SIG-M5 treated with dmso at 0.1 percent for 504 hours (cell line): Measurements from ENCODE around the gene HMGCL.
A peak's percentile ranks its signal among the peaks of the same experiment; 100 is the strongest.
"Not testable (repeated sequence)": the region's sequence is repeated elsewhere in the genome, so short reads cannot be mapped to it uniquely, and the experiment has no call there.

Source experiments
- DNase-seq: peaks from one replicate; lab custom pipeline; 2025; ENCODE audit not compliant: unreplicated experiment; lab: John Stamatoyannopoulos, UW

HMGCL gene

GRCh38 chr1:23825076-23825761, at the start of gene HMGCL:
HMGCL (minus strand) TSS chr1:23825429; CDS start chr1:23825415, 14 bp downstream.
- DNase-seq = peak; percentile 84

- DNase-seq = no peak
These were observed 47.2 kb upstream of the HMGCL start for GRCh38 chr1:23872421-23872820.

DNA sequence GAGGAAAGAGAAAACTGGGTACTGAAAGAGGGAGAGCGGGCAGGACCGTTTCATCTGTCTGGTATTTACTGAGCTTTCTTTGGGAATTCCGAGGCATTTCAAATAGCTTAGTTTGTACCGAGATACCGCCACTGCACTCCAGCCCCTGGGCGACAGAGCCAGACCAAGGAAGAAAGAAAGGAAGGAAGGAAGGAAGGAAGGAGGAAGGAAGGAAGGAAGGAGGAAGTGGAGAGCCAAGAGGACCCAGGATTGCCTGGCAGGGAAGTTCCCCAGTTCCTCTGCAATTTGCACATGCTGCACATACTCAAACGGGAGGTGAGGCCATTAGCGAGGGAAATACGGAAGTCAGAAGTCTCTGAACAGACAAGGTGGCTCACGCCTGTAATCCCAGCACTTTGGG, 43.8 kb upstream of the HMGCL start:
- no peak for DNase-seq

- no peak for DNase-seq
These were observed 43.4 kb upstream of the HMGCL start for GRCh38 chr1:23868557-23869016.

GRCh38 chr1:23867895-23868556, 42.8 kb upstream of the HMGCL start, which contains the start of gene FUCA1:
FUCA1 (minus strand) TSS chr1:23868290; CDS start chr1:23868286, 4 bp downstream.
- DNase-seq = peak; percentile 84

GRCh38 chr1:23867542-23867894, 42.3 kb upstream of the HMGCL start:
- DNase-seq = no peak

- DNase-seq = no peak
These were observed 40.3 kb upstream of the HMGCL start for GRCh38 chr1:23865543-23865930.

GRCh38 chr1:23864801-23865542, 39.7 kb upstream of the HMGCL start:
- no peak for DNase-seq

- no peak for DNase-seq
These were observed 37.4 kb upstream of the HMGCL start for GRCh38 chr1:23862640-23863039.

DNA sequence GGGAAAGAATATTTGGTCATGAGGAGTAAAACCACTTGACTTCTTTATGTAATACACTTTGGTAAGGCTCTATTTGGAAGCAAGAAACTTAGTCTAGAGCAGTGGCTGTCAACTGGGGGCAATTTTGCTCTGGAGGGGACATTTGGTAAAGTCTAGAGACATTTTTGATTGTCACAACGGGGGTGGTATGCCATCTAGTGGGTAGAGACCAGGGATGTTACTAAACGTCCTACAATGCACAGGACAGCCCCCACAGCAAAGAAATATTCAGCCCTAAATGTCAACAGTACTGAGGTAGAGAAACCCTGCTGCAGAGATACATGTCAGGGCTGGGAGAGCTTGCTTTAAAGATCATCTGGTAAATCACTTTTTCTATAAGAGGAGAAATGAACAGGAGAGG, 29.3 kb upstream of the HMGCL start:
- DNase-seq = no peak

GRCh38 chr1:23853124-23853523, 27.9 kb upstream of the HMGCL start:
- DNase-seq = not testable (repeated sequence)

- not testable (repeated sequence) for DNase-seq
These were observed 26.2 kb upstream of the HMGCL start for GRCh38 chr1:23851406-23851805.

DNA sequence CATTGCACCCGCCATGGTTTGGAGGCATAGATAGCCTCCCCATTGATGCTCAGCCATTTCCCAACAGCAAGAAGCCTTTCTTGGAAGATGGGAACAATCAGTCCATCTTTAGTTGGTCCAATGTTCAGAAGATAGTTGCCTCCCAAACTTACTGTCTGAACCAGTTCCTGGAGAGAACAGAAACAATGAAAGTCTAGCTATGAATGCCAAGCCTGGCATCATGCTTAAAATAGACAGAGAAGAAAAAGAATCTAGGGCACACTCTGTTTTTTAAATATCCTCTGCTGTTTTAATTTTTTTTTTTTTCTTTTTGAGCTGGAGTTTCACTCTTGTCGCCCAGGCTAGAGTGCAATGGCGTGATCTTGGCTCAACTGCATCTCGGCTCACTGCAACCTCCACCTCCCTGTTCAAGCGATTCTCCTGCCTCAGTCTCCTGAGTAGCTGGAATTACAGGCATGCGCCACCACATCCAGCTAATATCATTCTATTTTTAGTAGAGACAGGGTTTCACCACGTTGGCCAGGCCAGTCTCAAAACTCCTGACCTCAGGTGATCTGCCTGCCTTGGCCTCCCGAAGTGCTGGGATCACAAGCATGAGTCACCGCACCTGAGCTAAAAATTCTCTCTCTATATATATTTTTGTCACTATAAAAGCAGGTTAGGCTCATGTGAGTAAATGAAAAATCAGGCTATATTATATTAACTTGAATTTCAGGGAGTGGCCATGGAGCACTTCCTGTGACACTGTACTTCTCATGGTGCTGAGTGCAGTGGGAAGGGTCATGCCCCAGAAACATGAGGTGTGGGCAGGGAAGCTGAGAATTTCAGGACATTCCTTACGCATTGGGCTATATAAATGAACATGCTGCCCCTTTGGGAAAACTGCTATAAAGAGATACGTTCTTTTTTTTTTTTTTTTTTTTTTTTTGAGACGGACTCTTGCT, 23.7 kb upstream of the HMGCL start:
- DNase-seq = no peak

- DNase-seq = not testable (repeated sequence)
These were observed 22.4 kb upstream of the HMGCL start for GRCh38 chr1:23847482-23848095.

DNA sequence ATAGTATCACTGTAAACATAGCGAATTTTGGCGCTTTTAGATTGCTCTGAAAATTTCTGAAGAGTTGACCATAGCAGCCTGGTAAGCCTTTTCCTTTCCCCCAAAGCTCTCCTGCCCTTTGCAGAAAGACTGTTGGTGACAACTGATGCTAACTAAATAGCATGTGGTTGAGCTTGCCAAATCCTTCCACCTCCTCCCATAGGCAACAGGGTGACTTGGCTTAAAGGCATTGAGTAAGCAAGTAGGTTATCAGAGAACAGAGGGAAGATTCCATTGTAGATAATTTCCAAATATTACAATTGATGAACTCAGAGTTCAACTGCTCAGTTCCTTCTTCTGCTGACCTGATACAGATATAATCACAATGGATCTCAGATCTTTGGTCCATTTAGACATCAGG, 19.9 kb upstream of the HMGCL start:
- DNase-seq = no peak

- DNase-seq = no peak
These were observed 18.4 kb upstream of the HMGCL start for GRCh38 chr1:23843644-23844043.

- peak; percentile 68 for DNase-seq
These were observed 13.2 kb upstream of the HMGCL start for GRCh38 chr1:23838401-23838866.

- DNase-seq = no peak
These were observed 12.7 kb upstream of the HMGCL start for GRCh38 chr1:23837908-23838307.

GRCh38 chr1:23836037-23836436, 10.8 kb upstream of the HMGCL start:
- peak; percentile 17 for DNase-seq

- not testable (repeated sequence) for DNase-seq
These were observed 8.9 kb upstream of the HMGCL start for GRCh38 chr1:23834156-23834555.
